Neural cell (in vitro differentiated cells): Measurements from ENCODE around the gene SLC25A45.

Experiments used
- CTCF ChIP-seq: fragments of 450-650 bp; IDR thresholded peaks from 2 replicates; pipeline ENCODE4 v1.5.1; 2014; ENCODE audit warnings: antibody characterized with exemption, mild to moderate bottlenecking, moderate library complexity; ENCODE audit not compliant: poor library complexity, severe bottlenecking
- EP300 ChIP-seq: fragments of 450-650 bp; conservative IDR thresholded peaks from 2 replicates; pipeline ENCODE4 v1.6.1; 2014; ENCODE audit warnings: antibody characterized with exemption, mild to moderate bottlenecking, moderate library complexity; ENCODE audit not compliant: poor library complexity, severe bottlenecking
- EZH2 ChIP-seq: fragments of 200-600, 300-800 bp; shearing (Covaris generic), sonication (generic); IDR thresholded peaks from 2 replicates; pipeline ENCODE4 v1.6.1; 2014; ENCODE audit warnings: antibody characterized with exemption, low read length, borderline replicate concordance, mild to moderate bottlenecking; ENCODE audit not compliant: insufficient read depth, poor library complexity, severe bottlenecking
- POLR2AphosphoS5 ChIP-seq: IDR thresholded peaks from 2 replicates; pipeline ENCODE4 v1.6.1; 2012
- RAD21 ChIP-seq: fragments of 450-650 bp; conservative IDR thresholded peaks from 2 replicates; pipeline ENCODE4 v1.6.1; 2014; ENCODE audit warnings: antibody characterized with exemption, mild to moderate bottlenecking, moderate library complexity
- REST ChIP-seq: IDR thresholded peaks from 2 replicates; pipeline ENCODE4 v1.6.1; 2012; ENCODE audit warnings: borderline replicate concordance
- SMC3 ChIP-seq: fragments of 450-650 bp; conservative IDR thresholded peaks from 2 replicates; pipeline ENCODE4 v1.6.1; 2014; ENCODE audit warnings: antibody characterized with exemption, mild to moderate bottlenecking, moderate library complexity; ENCODE audit not compliant: poor library complexity
- TAF1 ChIP-seq: IDR thresholded peaks from 2 replicates; pipeline ENCODE4 v1.6.1; 2012; ENCODE audit warnings: low read depth

- TF ChIP-seq CTCF: no peak
- TF ChIP-seq REST: no peak
- TF ChIP-seq POLR2AphosphoS5: no peak
- no peak for TF ChIP-seq EP300
- no peak for TF ChIP-seq EZH2
- TF ChIP-seq TAF1: no peak
- TF ChIP-seq SMC3: no peak
- no peak for TF ChIP-seq RAD21
Measured at GRCh38 chr11:65384301-65384889, 1.9 kb upstream of the SLC25A45 start.
